Smooth muscle cell (in vitro differentiated cells): ENCODE measurements around the gene PTPN20. TPM values are rescaled to one million over a fixed set of nuclear protein-coding genes. Genes with fewer than 3 reads are reported as not detected.
"Not testable (repeated sequence)": the region's sequence is repeated elsewhere in the genome, so short reads cannot be mapped to it uniquely, and the experiment has no call there.

Experiments
- DNase-seq: peaks from one replicate; lab custom pipeline; 2025; ENCODE audit not compliant: unreplicated experiment; lab: John Stamatoyannopoulos, UW
- H2AFZ ChIP-seq: fragments of 200-600 bp; sonication (generic); 2 replicates; pipeline ENCODE4 v1.6.0; 2016; ENCODE audit warnings: antibody characterized with exemption, low read depth, mild to moderate bottlenecking
- H3F3A ChIP-seq: fragments of 200-600 bp; sonication (generic); 2 replicates; pipeline ENCODE4 v1.6.0; 2017; ENCODE audit warnings: antibody characterized with exemption, low read depth
- H3K27ac ChIP-seq: fragments of 200-600 bp; sonication (generic); 2 replicates; pipeline ENCODE4 v1.5.1; 2016; ENCODE audit warnings: low read depth, mild to moderate bottlenecking
- H3K27me3 ChIP-seq: fragments of 200-600 bp; sonication (generic); 2 replicates; pipeline ENCODE4 v1.6.1; 2016; ENCODE audit warnings: low read depth, mild to moderate bottlenecking
- H3K36me3 ChIP-seq: fragments of 200-600 bp; sonication (generic); 2 replicates; pipeline ENCODE4 v1.5.1; 2016; ENCODE audit warnings: low read depth
- H3K4me1 ChIP-seq: fragments of 200-600 bp; sonication (generic); 2 replicates; pipeline ENCODE4 v1.5.1; 2016; ENCODE audit warnings: low read depth
- H3K4me2 ChIP-seq: fragments of 200-600 bp; sonication (generic); 2 replicates; pipeline ENCODE4 v1.6.0; 2016; ENCODE audit warnings: mild to moderate bottlenecking
- H3K4me3 ChIP-seq: fragments of 200-600 bp; sonication (generic); 2 replicates; pipeline ENCODE4 v1.5.1; 2016; ENCODE audit warnings: mild to moderate bottlenecking
- H3K79me2 ChIP-seq: fragments of 200-600 bp; sonication (generic); 2 replicates; pipeline ENCODE4 v1.6.0; 2016; ENCODE audit warnings: low read depth, mild to moderate bottlenecking
- H3K9ac ChIP-seq: fragments of 200-600 bp; sonication (generic); 2 replicates; pipeline ENCODE4 v1.6.0; 2016; ENCODE audit warnings: low read depth
- H3K9me3 ChIP-seq: fragments of 200-600 bp; sonication (generic); replicated peaks from 2 replicates; pipeline ENCODE4 v1.5.1; 2016; ENCODE audit warnings: low read depth
- H4K20me1 ChIP-seq: fragments of 200-600 bp; sonication (generic); 2 replicates; pipeline ENCODE4 v1.6.0; 2016; ENCODE audit warnings: low read depth
- CTCF ChIP-seq: fragments of 200-600 bp; sonication (generic); IDR thresholded peaks from 2 replicates; pipeline ENCODE4 v1.5.1; 2017; ENCODE audit warnings: borderline replicate concordance, mild to moderate bottlenecking, antibody characterized with exemption; ENCODE audit not compliant: insufficient read depth, poor library complexity, severe bottlenecking
- WGBS: methylation state at CpG from one replicate; pipeline ENCODE4 v1.1.7; 2016; ENCODE audit warnings: low lambda C conversion rate; 5-methylcytosine and 5-hydroxymethylcytosine counted together
- polyA plus RNA-seq: library from polyadenylated mRNA; unstranded; fragments of >200 nt; fragmentation: Nextera tagmentation; extraction: Ambion mirVana; gene quantifications from 2 replicates; pipeline ENCODE4 v1.2.1, GENCODE V29; 2016
- total RNA-seq: library from RNA; depleted of rRNA; stranded (reverse); fragments of >200 nt; gene quantifications from 2 replicates; pipeline ENCODE4 v1.2.3, GENCODE V29; 2014

Gene PTPN20
- total and polyA plus RNA-seq, 2 experiments from 2014 or later: not detected

- H2AFZ ChIP-seq, H3K4me3 ChIP-seq, H3K9ac ChIP-seq, H3K36me3 ChIP-seq, H3K27ac ChIP-seq, H3K9me3 ChIP-seq, DNase-seq, H3F3A ChIP-seq, H3K27me3 ChIP-seq, H3K4me1 ChIP-seq, H3K4me2 ChIP-seq, H3K79me2 ChIP-seq, H4K20me1 ChIP-seq: not testable (repeated sequence)
- TF ChIP-seq CTCF: peak; percentile 11
- WGBS: 57% methylated on average over 9 of the region's 11 CpGs
Observed at GRCh38 chr10:46890813-46891611, 20.2 kb upstream of the PTPN20 start.

- H3K9me3 ChIP-seq, H3K79me2 ChIP-seq, H3F3A ChIP-seq, H3K36me3 ChIP-seq, DNase-seq, H4K20me1 ChIP-seq, H3K27me3 ChIP-seq, H3K27ac ChIP-seq, H3K4me3 ChIP-seq, H3K4me1 ChIP-seq, H3K4me2 ChIP-seq, H3K9ac ChIP-seq, H2AFZ ChIP-seq: not testable (repeated sequence)
- 82% methylated on average over 5 of the region's 7 CpGs for WGBS
Observed at GRCh38 chr10:46896762-46897692, 14.2 kb upstream of the PTPN20 start.

- not testable (repeated sequence) for H3F3A ChIP-seq, H3K36me3 ChIP-seq, H3K27me3 ChIP-seq, H3K4me1 ChIP-seq, H4K20me1 ChIP-seq, H3K79me2 ChIP-seq, H3K27ac ChIP-seq, H3K9ac ChIP-seq, H3K4me3 ChIP-seq, H2AFZ ChIP-seq, H3K4me2 ChIP-seq, H3K9me3 ChIP-seq, DNase-seq
- WGBS: 90% methylated on average over 1 of the region's 2 CpGs
Observed at GRCh38 chr10:46901247-46901646, 10.0 kb upstream of the PTPN20 start.

GRCh38 chr10:46903874-46904273 is 7.4 kb upstream of the PTPN20 start:
- not testable (repeated sequence) for H3K4me3 ChIP-seq, H3K4me2 ChIP-seq, DNase-seq, H2AFZ ChIP-seq, H3F3A ChIP-seq, H3K79me2 ChIP-seq, H3K27ac ChIP-seq, H3K9me3 ChIP-seq, H3K36me3 ChIP-seq, H4K20me1 ChIP-seq, H3K4me1 ChIP-seq, H3K9ac ChIP-seq, H3K27me3 ChIP-seq
- WGBS: 80% methylated on average over 2 of the region's 5 CpGs

GRCh38 chr10:46906359-46906758 is 4.9 kb upstream of the PTPN20 start:
- H3K36me3 ChIP-seq, H3K4me1 ChIP-seq, H3K79me2 ChIP-seq, H3K4me2 ChIP-seq, H3K4me3 ChIP-seq, DNase-seq, H3K9me3 ChIP-seq, H3K27ac ChIP-seq, H3F3A ChIP-seq, H3K9ac ChIP-seq, H3K27me3 ChIP-seq, H4K20me1 ChIP-seq, H2AFZ ChIP-seq: not testable (repeated sequence)
- WGBS: 91% methylated on average over 7 of the region's 7 CpGs

- not testable (repeated sequence) for H3K9ac ChIP-seq, H4K20me1 ChIP-seq, H3K4me3 ChIP-seq, H3K36me3 ChIP-seq, H2AFZ ChIP-seq, H3K79me2 ChIP-seq, H3F3A ChIP-seq, DNase-seq, H3K9me3 ChIP-seq, H3K4me1 ChIP-seq, H3K27me3 ChIP-seq, H3K4me2 ChIP-seq, H3K27ac ChIP-seq
- WGBS: no CpG with 5 or more reads among the region's 10 CpGs
Observed at GRCh38 chr10:46907185-46908117, 3.8 kb upstream of the PTPN20 start.

GRCh38 chr10:46922498-46922897 is 11.3 kb downstream of the PTPN20 start:
- not testable (repeated sequence) for H3K36me3 ChIP-seq, H3K4me2 ChIP-seq, DNase-seq, H3K27me3 ChIP-seq, H3K27ac ChIP-seq, H2AFZ ChIP-seq, H4K20me1 ChIP-seq, H3K9me3 ChIP-seq, H3K9ac ChIP-seq, H3K79me2 ChIP-seq, H3K4me1 ChIP-seq, H3F3A ChIP-seq, H3K4me3 ChIP-seq
- 86% methylated on average over 1 of the region's 2 CpGs for WGBS
